Measurements from ENCODE around the gene CEP164.

DNA sequence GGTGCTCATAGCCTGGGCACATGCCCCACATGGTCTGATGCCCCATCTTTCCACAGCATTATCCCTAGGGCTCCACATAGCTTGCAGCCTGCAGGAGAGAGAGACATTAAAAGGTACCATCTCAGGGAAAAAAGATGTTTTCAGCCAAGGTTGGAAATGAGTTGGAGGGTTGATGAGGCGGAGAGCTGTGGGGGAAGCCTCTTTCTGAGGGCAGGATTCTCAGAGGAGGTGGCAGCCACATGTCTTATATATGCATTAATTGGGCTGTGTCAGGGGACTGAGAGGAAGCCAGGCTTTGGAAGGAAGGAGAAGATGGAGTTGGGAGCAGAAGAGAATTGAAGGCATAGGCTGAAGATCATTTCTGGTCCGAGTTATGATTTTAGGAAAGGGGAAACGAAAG is 57.8 kb downstream of the CEP164 start:
- TF ChIP-seq ZBTB43 (CRISPR knock-in tag; IDR thresholded peaks at IDR 0.05), result no peak
- no peak for TF ChIP-seq MAX (CRISPR knock-in tag; IDR thresholded peaks at IDR 0.05)
- no peak for TF ChIP-seq CREM (CRISPR knock-in tag; IDR thresholded peaks at IDR 0.05)
- TF ChIP-seq ZNF121 (CRISPR knock-in tag; IDR thresholded peaks at IDR 0.05), result no peak
- no peak for TF ChIP-seq MLX (CRISPR knock-in tag; IDR thresholded peaks at IDR 0.05)
- TF ChIP-seq ZBTB21 (CRISPR knock-in tag; IDR thresholded peaks at IDR 0.05; ENCODE audit: borderline replicate concordance), result no peak
- TF ChIP-seq, protein P1, sequence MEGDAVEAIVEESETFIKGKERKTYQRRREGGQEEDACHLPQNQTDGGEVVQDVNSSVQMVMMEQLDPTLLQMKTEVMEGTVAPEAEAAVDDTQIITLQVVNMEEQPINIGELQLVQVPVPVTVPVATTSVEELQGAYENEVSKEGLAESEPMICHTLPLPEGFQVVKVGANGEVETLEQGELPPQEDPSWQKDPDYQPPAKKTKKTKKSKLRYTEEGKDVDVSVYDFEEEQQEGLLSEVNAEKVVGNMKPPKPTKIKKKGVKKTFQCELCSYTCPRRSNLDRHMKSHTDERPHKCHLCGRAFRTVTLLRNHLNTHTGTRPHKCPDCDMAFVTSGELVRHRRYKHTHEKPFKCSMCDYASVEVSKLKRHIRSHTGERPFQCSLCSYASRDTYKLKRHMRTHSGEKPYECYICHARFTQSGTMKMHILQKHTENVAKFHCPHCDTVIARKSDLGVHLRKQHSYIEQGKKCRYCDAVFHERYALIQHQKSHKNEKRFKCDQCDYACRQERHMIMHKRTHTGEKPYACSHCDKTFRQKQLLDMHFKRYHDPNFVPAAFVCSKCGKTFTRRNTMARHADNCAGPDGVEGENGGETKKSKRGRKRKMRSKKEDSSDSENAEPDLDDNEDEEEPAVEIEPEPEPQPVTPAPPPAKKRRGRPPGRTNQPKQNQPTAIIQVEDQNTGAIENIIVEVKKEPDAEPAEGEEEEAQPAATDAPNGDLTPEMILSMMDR (IDR thresholded peaks at IDR 0.05), result no peak
- TF ChIP-seq CREB1 (CRISPR knock-in tag; IDR thresholded peaks at IDR 0.05), result no peak
- TF ChIP-seq ZNF219 (CRISPR knock-in tag; IDR thresholded peaks at IDR 0.05; ENCODE audit: borderline replicate concordance), result no peak
- TF ChIP-seq SP1 (CRISPR knock-in tag; conservative IDR thresholded peaks at IDR 0.05), result no peak
- TF ChIP-seq, protein P2, sequence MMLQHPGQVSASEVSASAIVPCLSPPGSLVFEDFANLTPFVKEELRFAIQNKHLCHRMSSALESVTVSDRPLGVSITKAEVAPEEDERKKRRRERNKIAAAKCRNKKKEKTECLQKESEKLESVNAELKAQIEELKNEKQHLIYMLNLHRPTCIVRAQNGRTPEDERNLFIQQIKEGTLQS (CRISPR knock-in tag; conservative IDR thresholded peaks at IDR 0.05), result no peak
